RCC 7860 (cell line): ENCODE results near the gene STRIP1.

Source experiments
- DNase-seq: peaks from one replicate; pipeline ENCODE4 v3.0.0-alpha.2; 2015; ENCODE audit warnings: low spot score
- FAIRE-seq: peaks from 2 replicates; lab custom pipeline; 2012; peaks lifted over from hg19 to GRCh38; lab: Jason Lieb, UNC

The STRIP1 gene

GRCh38 chr1:110049801-110050601 is 15.6 kb downstream of the STRIP1 start:
- FAIRE-seq (no peak), DNase-seq (no peak)

GRCh38 chr1:110050602-110051261 is 16.3 kb downstream of the STRIP1 start:
- no peak for FAIRE-seq
- DNase-seq: no peak

- DNase-seq (no peak), FAIRE-seq (no peak)
Measured at GRCh38 chr1:110051262-110051648, 16.8 kb downstream of the STRIP1 start.

GRCh38 chr1:110053552-110054428 is 19.4 kb downstream of the STRIP1 start:
- FAIRE-seq: no peak
- DNase-seq: peak; percentile 41

GRCh38 chr1:110055493-110056284 is 21.3 kb downstream of the STRIP1 start:
- FAIRE-seq (no peak), DNase-seq (no peak)

- no peak for DNase-seq
- FAIRE-seq: no peak
Measured at GRCh38 chr1:110056285-110056683, 21.9 kb downstream of the STRIP1 start.

GRCh38 chr1:110056776-110057175 is 22.4 kb downstream of the STRIP1 start:
- no peak for FAIRE-seq
- no peak for DNase-seq

- DNase-seq: no peak
- no peak for FAIRE-seq
Measured at GRCh38 chr1:110057963-110058518, 23.6 kb downstream of the STRIP1 start.

GRCh38 chr1:110058591-110058990 is 24.2 kb downstream of the STRIP1 start:
- DNase-seq: no peak
- FAIRE-seq: no peak

- no peak for DNase-seq
- no peak for FAIRE-seq
Measured at GRCh38 chr1:110059133-110059863, 24.9 kb downstream of the STRIP1 start.

- FAIRE-seq (no peak), DNase-seq (peak; percentile 17)
Measured at GRCh38 chr1:110060034-110060661, 25.7 kb downstream of the STRIP1 start.

- DNase-seq (no peak), FAIRE-seq (no peak)
Measured at GRCh38 chr1:110060662-110061060, 26.2 kb downstream of the STRIP1 start.

- DNase-seq (no peak), FAIRE-seq (no peak)
Measured at GRCh38 chr1:110061341-110061740, 26.9 kb downstream of the STRIP1 start.

GRCh38 chr1:110062612-110063011 is 28.2 kb downstream of the STRIP1 start:
- DNase-seq: no peak

GRCh38 chr1:110063781-110064180 is 29.4 kb downstream of the STRIP1 start:
- DNase-seq: no peak
- FAIRE-seq: no peak

More at GRCh38 chr1:110062612-110063011, 28.2 kb downstream of the STRIP1 start:
- FAIRE-seq: no peak

GRCh38 chr1:110064576-110065337 is 30.3 kb downstream of the STRIP1 start:
- FAIRE-seq (no peak), DNase-seq (no peak)

GRCh38 chr1:110065841-110066240 is 31.4 kb downstream of the STRIP1 start:
- no peak for DNase-seq
- no peak for FAIRE-seq

GRCh38 chr1:110067479-110067892 is 33.1 kb downstream of the STRIP1 start:
- FAIRE-seq (no peak), DNase-seq (no peak)
